NB4 (cell line): ENCODE results near the gene UCHL3.

Experiments
- MYC ChIP-seq: IDR thresholded peaks from 2 replicates; pipeline ENCODE4 v1.6.1; 2011; ENCODE audit warnings: low read depth, low read length
- POLR2A ChIP-seq: IDR thresholded peaks from 2 replicates; pipeline ENCODE4 v1.6.1; 2011; ENCODE audit warnings: mild to moderate bottlenecking; ENCODE audit not compliant: insufficient read length; ENCODE audit errors: extremely low read depth
- TF ChIP-seq, protein P1 (sequence below): IDR thresholded peaks from one replicate; pipeline ENCODE4 v1.5.1; 2012; ENCODE audit warnings: low read depth, low read length

DNA sequence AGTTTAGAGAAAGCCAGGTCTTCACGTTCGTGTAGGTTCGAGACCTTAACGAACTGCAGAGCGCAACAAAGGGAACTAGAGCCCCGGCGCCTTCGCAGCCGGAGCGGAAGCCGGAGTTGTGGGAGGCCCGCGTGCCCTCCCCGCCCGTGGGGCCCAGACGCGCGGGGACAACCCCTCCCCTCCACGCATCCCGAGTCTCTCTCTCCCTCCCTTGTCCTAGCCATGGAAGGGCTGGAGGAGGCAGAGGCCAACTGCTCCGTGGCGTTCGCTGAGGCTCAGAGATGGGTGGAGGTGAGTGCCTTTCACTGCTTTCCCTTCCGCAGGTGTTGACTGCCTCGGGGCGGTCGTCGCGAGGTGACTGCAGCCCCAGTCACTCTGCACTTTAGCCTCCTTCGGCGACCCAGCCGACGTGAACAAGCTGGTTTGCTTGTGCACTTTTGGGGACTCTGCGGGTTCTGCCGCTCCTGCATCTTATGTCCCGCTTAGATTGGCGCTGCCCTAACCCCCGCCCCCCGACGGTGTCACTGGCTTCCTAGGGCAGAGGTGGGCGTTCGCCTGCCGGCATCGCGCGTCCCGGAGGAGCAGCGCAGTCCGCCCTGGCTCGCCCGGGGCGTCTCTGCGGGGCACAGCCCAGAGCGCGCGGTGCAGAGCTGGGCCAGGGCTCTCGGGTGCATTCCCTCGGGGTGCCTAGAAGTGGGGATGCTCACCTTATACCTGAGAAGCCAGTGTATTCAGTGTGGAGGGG, 87.0 kb downstream of the UCHL3 start:
- TF ChIP-seq, protein P1, sequence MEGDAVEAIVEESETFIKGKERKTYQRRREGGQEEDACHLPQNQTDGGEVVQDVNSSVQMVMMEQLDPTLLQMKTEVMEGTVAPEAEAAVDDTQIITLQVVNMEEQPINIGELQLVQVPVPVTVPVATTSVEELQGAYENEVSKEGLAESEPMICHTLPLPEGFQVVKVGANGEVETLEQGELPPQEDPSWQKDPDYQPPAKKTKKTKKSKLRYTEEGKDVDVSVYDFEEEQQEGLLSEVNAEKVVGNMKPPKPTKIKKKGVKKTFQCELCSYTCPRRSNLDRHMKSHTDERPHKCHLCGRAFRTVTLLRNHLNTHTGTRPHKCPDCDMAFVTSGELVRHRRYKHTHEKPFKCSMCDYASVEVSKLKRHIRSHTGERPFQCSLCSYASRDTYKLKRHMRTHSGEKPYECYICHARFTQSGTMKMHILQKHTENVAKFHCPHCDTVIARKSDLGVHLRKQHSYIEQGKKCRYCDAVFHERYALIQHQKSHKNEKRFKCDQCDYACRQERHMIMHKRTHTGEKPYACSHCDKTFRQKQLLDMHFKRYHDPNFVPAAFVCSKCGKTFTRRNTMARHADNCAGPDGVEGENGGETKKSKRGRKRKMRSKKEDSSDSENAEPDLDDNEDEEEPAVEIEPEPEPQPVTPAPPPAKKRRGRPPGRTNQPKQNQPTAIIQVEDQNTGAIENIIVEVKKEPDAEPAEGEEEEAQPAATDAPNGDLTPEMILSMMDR = no peak
- no peak for TF ChIP-seq POLR2A
- no peak for TF ChIP-seq MYC
